Occipital lobe (tissue), 2 donors: ENCODE measurements around the gene EXOC3. TPM values are rescaled to one million over a fixed set of nuclear protein-coding genes. Genes with fewer than 3 reads are reported as not detected.
"Not testable (repeated sequence)": the region's sequence is repeated elsewhere in the genome, so short reads cannot be mapped to it uniquely, and the experiment has no call there.

Source experiments
- DNase-seq: peaks from one replicate; lab custom pipeline; 2025; lab: John Stamatoyannopoulos, UW
- total RNA-seq: library from RNA; depleted of rRNA; stranded (reverse); fragments of >200 nt; gene quantifications from one replicate; pipeline ENCODE4 v1.2.3, GENCODE V29; 2014

Gene EXOC3
- total RNA-seq, 1 donor from 2014 or later: 21.5 TPM

GRCh38 chr5:485113-485945, 42.4 kb downstream of the EXOC3 start:
- DNase-seq: no peak

GRCh38 chr5:485946-486491, 43.0 kb downstream of the EXOC3 start:
- no peak for DNase-seq

- not testable (repeated sequence) for DNase-seq
Observed at GRCh38 chr5:486597-486996, 43.6 kb downstream of the EXOC3 start.

GRCh38 chr5:488241-488640, 45.3 kb downstream of the EXOC3 start:
- no peak for DNase-seq

GRCh38 chr5:488744-489688, 46.0 kb downstream of the EXOC3 start:
- DNase-seq: no peak

GRCh38 chr5:489689-490080, 46.7 kb downstream of the EXOC3 start:
- no peak for DNase-seq

- no peak for DNase-seq
Observed at GRCh38 chr5:490116-491106, 47.4 kb downstream of the EXOC3 start.

GRCh38 chr5:491119-491855, 48.3 kb downstream of the EXOC3 start:
- DNase-seq: no peak

GRCh38 chr5:491856-492155, 48.8 kb downstream of the EXOC3 start:
- no peak for DNase-seq

GRCh38 chr5:492314-492893, 49.4 kb downstream of the EXOC3 start:
- DNase-seq: no peak

GRCh38 chr5:493119-493701, 50.2 kb downstream of the EXOC3 start:
- DNase-seq: no peak

GRCh38 chr5:493758-494157, 50.8 kb downstream of the EXOC3 start:
- no peak for DNase-seq

GRCh38 chr5:494667-495255, 51.8 kb downstream of the EXOC3 start:
- no peak for DNase-seq

- DNase-seq: no peak
Observed at GRCh38 chr5:496028-496427, 53.1 kb downstream of the EXOC3 start.

GRCh38 chr5:497090-497700, 54.2 kb downstream of the EXOC3 start:
- DNase-seq: no peak

- no peak for DNase-seq
Observed at GRCh38 chr5:497871-498509, 55.0 kb downstream of the EXOC3 start.

GRCh38 chr5:499233-500209, 56.5 kb downstream of the EXOC3 start:
- no peak for DNase-seq
